ENCODE data around the gene MBNL1. TPM values are rescaled to one million over a fixed set of nuclear protein-coding genes. Genes with fewer than 3 reads are reported as not detected.

MBNL1 gene
- total RNA-seq, 5 donors from 2014 or later (not counting 1 experiment from before 2014, with no cell fraction given) = 408 to 705 (median 423) TPM

DNA sequence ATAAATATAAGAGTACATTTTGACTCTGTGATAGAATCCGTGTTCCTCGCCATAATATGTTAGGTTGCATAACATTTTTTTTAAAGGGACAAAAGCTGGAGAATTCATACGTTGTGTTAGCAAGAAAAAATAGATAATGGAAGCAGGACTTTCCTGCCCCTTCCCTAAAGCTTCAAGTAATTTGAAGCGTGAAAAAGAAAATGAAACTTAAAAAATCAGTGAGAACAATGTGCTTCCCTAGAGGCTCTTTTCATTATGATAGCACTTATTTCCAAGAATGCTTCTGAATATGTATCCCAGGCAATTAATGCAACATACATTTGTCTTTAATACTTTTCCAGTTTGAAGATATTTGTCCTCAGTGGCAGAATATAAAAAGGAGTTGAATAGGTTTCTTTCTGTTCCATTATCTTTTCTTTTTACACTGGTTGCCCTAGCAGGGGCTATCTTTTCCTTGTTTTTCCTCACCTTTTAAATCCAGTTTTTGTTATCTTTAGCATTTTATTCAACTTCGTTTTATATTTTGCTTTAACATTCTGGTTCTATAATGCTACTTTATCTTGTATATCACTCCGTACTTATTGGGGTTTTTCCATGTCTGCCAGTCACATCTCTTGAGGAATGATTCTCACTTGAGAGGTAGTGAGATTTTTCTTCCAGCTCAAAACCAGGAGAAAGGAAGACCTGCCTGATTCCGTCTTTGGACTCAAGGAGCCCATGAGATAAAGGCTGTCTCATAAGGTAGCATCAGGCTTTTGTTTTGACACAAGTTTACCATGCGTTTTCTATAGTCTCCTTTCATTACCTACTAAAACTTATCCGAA, 113.8 kb downstream of the MBNL1 start:
- DNase-seq = no peak
- Mint-ChIP-seq H3K9me3 (no peaks in the 10 kb centered on the region), H3K36me3 (peaks cover 29% of the 10 kb centered on the region), H3K4me3 (peak overlapping the region; percentile 60 to 78 (median 68)), H3K27ac (peak overlapping the region; percentile 85 to 88), H3K4me1 (peaks cover 88 to 90% (median 88%) of the 10 kb centered on the region in 3 donors), H3K27me3 (no peaks in the 10 kb centered on the region)
- Histone ChIP-seq H3K36me3 (ENCODE audit: control insufficient read depth in 2 of 2, extremely low read depth in 1 of 2, insufficient read depth in 1 of 2, low read length in 1 of 2) (peaks cover 0 to 4% of the 10 kb centered on the region in 2 donors), H3K27ac (ENCODE audit: low read length) (peak overlapping the region; percentile 21), H3K27me3 (replicated peaks in 1 of 2; ENCODE audit: control insufficient read depth in 2 of 2, extremely low read depth in 1 of 2, insufficient read depth in 2 of 2, low read length in 1 of 2) (no peaks in the 10 kb centered on the region), H3K9me3 (no peaks in the 10 kb centered on the region), H3K4me3 (ENCODE audit: control insufficient read depth in 1 of 2, extremely low read depth in 1 of 2, low read length in 1 of 2) (no peak overlapping the region), H3K4me1 (ENCODE audit: control insufficient read depth in 1 of 2, extremely low read depth in 1 of 2, insufficient read depth in 2 of 2, low read length in 2 of 2) (peaks cover 12 to 55% of the 10 kb centered on the region in 2 experiments)
- CTCF ChIA-PET = interaction anchor here (0.6 to 1.5 kb wide), 3 partner anchors 19 to 376 kb away, joined by 3 to 5 read pairs (median 4); no protein-coding TSS in a partner anchor
- WGBS (ENCODE audit: insufficient coverage) = 100% methylated on average over 1 of the region's 9 CpGs
- POLR2A ChIA-PET = interaction anchor here (0.6 to 1.2 kb wide), 5 partner anchors 12 to 139 kb away, joined by 3 to 4 read pairs (median 3); no protein-coding TSS in a partner anchor
- ATAC-seq (replicated peaks in 1 of 4) = peak in 1 of 4 experiments; percentile 33

GRCh38 chr3:152383136-152383606, 114.4 kb downstream of the MBNL1 start:
- peaks cover 88 to 89% (median 89%) of the 10 kb centered on the region in 3 donors for H3K4me1 Mint-ChIP-seq
- no peak overlapping the region for H3K4me3 ChIP-seq (ENCODE audit: control insufficient read depth in 1 of 2, extremely low read depth in 1 of 2, low read length in 1 of 2)

GRCh38 chr3:152384412-152384811, 115.7 kb downstream of the MBNL1 start:
- CTCF ChIA-PET = no interaction called here
- Histone ChIP-seq H3K4me3 (ENCODE audit: control insufficient read depth in 1 of 2, extremely low read depth in 1 of 2, low read length in 1 of 2) (no peak overlapping the region), H3K27me3 (replicated peaks in 1 of 2; ENCODE audit: control insufficient read depth in 2 of 2, extremely low read depth in 1 of 2, insufficient read depth in 2 of 2, low read length in 1 of 2) (no peaks in the 10 kb centered on the region), H3K4me1 (ENCODE audit: control insufficient read depth in 1 of 2, extremely low read depth in 1 of 2, insufficient read depth in 2 of 2, low read length in 2 of 2) (peaks cover 5 to 53% of the 10 kb centered on the region in 2 experiments), H3K9me3 (no peaks in the 10 kb centered on the region), H3K27ac (ENCODE audit: low read length) (peak overlapping the region; percentile 35), H3K36me3 (ENCODE audit: control insufficient read depth in 2 of 2, extremely low read depth in 1 of 2, insufficient read depth in 1 of 2, low read length in 1 of 2) (peaks cover 2 to 11% of the 10 kb centered on the region in 2 donors)
- Mint-ChIP-seq H3K9me3 (no peaks in the 10 kb centered on the region), H3K4me3 (no peak overlapping the region), H3K4me1 (peaks cover 90 to 92% (median 92%) of the 10 kb centered on the region in 3 donors), H3K36me3 (peaks cover 30% of the 10 kb centered on the region), H3K27ac (peak overlapping the region; percentile 22 to 61), H3K27me3 (no peaks in the 10 kb centered on the region)
- POLR2A ChIA-PET = no interaction called here
- ATAC-seq (replicated peaks in 1 of 4) = peak; percentile 21 to 59 (median 46)
- DNase-seq = peak in 1 of 35 experiments; percentile 34

More at GRCh38 chr3:152383136-152383606, 114.4 kb downstream of the MBNL1 start:
- no peaks in the 10 kb centered on the region for H3K27me3 ChIP-seq (replicated peaks in 1 of 2; ENCODE audit: control insufficient read depth in 2 of 2, extremely low read depth in 1 of 2, insufficient read depth in 2 of 2, low read length in 1 of 2)
- DNase-seq (no peak), ATAC-seq (replicated peaks in 1 of 4) (peak; percentile 24 to 46 (median 44))
- H3K4me3 Mint-ChIP-seq = peak overlapping the region; percentile 52 to 78 (median 68)
- H3K9me3 ChIP-seq = no peaks in the 10 kb centered on the region
- WGBS (ENCODE audit: insufficient coverage) = 88% methylated on average over 1 of the region's 1 CpG
- H3K36me3 Mint-ChIP-seq = peaks cover 27% of the 10 kb centered on the region
- peaks cover 0 to 4% of the 10 kb centered on the region in 2 donors for H3K36me3 ChIP-seq (ENCODE audit: control insufficient read depth in 2 of 2, extremely low read depth in 1 of 2, insufficient read depth in 1 of 2, low read length in 1 of 2)
- ChIA-PET CTCF (interaction anchor here (0.6 to 1.5 kb wide), 3 partner anchors 60 to 377 kb away, joined by 3 to 5 read pairs (median 3); no protein-coding TSS in a partner anchor), POLR2A (no interaction called here)
- H3K27ac ChIP-seq (ENCODE audit: low read length) = peak overlapping the region; percentile 21
- peak overlapping the region; percentile 85 to 88 for H3K27ac Mint-ChIP-seq
- no peaks in the 10 kb centered on the region for H3K27me3 Mint-ChIP-seq
- no peaks in the 10 kb centered on the region for H3K9me3 Mint-ChIP-seq
- H3K4me1 ChIP-seq (ENCODE audit: control insufficient read depth in 1 of 2, extremely low read depth in 1 of 2, insufficient read depth in 2 of 2, low read length in 2 of 2) = peaks cover 9 to 55% of the 10 kb centered on the region in 2 experiments

GRCh38 chr3:152385761-152386160, 117.0 kb downstream of the MBNL1 start:
- peaks cover 82 to 86% (median 85%) of the 10 kb centered on the region in 3 donors for H3K4me1 Mint-ChIP-seq
- peak overlapping the region in 1 of 3 donors; percentile 24 for H3K4me3 Mint-ChIP-seq
- no peak for DNase-seq
- no CpG with 5 or more reads among the region's 1 CpG for WGBS (ENCODE audit: insufficient coverage)
- peaks cover 5 to 17% of the 10 kb centered on the region in 2 donors for H3K36me3 ChIP-seq (ENCODE audit: control insufficient read depth in 2 of 2, extremely low read depth in 1 of 2, insufficient read depth in 1 of 2, low read length in 1 of 2)
- CTCF ChIA-PET = no interaction called here
- POLR2A ChIA-PET = interaction anchor here in 1 of 2 donors (0.7 kb wide), 1 partner anchor 67 kb away, joined by 4 read pairs; no protein-coding TSS in a partner anchor
- peaks cover 24% of the 10 kb centered on the region for H3K36me3 Mint-ChIP-seq
- H3K9me3 ChIP-seq = no peaks in the 10 kb centered on the region
- no peaks in the 10 kb centered on the region for H3K27me3 ChIP-seq (replicated peaks in 1 of 2; ENCODE audit: control insufficient read depth in 2 of 2, extremely low read depth in 1 of 2, insufficient read depth in 2 of 2, low read length in 1 of 2)
- no peak overlapping the region for H3K4me3 ChIP-seq (ENCODE audit: control insufficient read depth in 1 of 2, extremely low read depth in 1 of 2, low read length in 1 of 2)
- no peaks in the 10 kb centered on the region for H3K27me3 Mint-ChIP-seq
- H3K27ac ChIP-seq (ENCODE audit: low read length) = no peak overlapping the region
- no peak for ATAC-seq (replicated peaks in 1 of 4)
- H3K9me3 Mint-ChIP-seq = no peaks in the 10 kb centered on the region
- H3K27ac Mint-ChIP-seq = peak overlapping the region; percentile 31 to 77
- peaks cover 7 to 54% of the 10 kb centered on the region in 2 experiments for H3K4me1 ChIP-seq (ENCODE audit: control insufficient read depth in 1 of 2, extremely low read depth in 1 of 2, insufficient read depth in 2 of 2, low read length in 2 of 2)

GRCh38 chr3:152386208-152386607, 117.5 kb downstream of the MBNL1 start:
- ATAC-seq (replicated peaks in 1 of 4) = no peak

GRCh38 chr3:152388631-152389030, 119.9 kb downstream of the MBNL1 start:
- Histone ChIP-seq H3K27me3 (replicated peaks in 1 of 2; ENCODE audit: control insufficient read depth in 2 of 2, extremely low read depth in 1 of 2, insufficient read depth in 2 of 2, low read length in 1 of 2) (no peaks in the 10 kb centered on the region), H3K36me3 (ENCODE audit: control insufficient read depth in 2 of 2, extremely low read depth in 1 of 2, insufficient read depth in 1 of 2, low read length in 1 of 2) (peaks cover 5 to 16% of the 10 kb centered on the region in 2 donors), H3K9me3 (no peaks in the 10 kb centered on the region), H3K27ac (ENCODE audit: low read length) (no peak overlapping the region), H3K4me1 (ENCODE audit: control insufficient read depth in 1 of 2, extremely low read depth in 1 of 2, insufficient read depth in 2 of 2, low read length in 2 of 2) (peaks cover 3 to 32% of the 10 kb centered on the region in 2 experiments), H3K4me3 (ENCODE audit: control insufficient read depth in 1 of 2, extremely low read depth in 1 of 2, low read length in 1 of 2) (no peak overlapping the region)
- Mint-ChIP-seq H3K27ac (peak overlapping the region; percentile 3 to 9), H3K4me3 (peak overlapping the region in 1 of 3 donors; percentile 3), H3K27me3 (no peaks in the 10 kb centered on the region), H3K36me3 (peaks cover 33% of the 10 kb centered on the region), H3K4me1 (peaks cover 83 to 87% (median 84%) of the 10 kb centered on the region in 3 donors), H3K9me3 (no peaks in the 10 kb centered on the region)
- ChIA-PET POLR2A (interaction anchor here in 1 of 2 donors (0.8 to 0.9 kb wide), 2 partner anchors 15 to 104 kb away, joined by 3 to 7 read pairs; no protein-coding TSS in a partner anchor), CTCF (interaction anchor here in 1 of 2 donors (0.6 kb wide), 1 partner anchor 1446 kb away, joined by 4 read pairs; no protein-coding TSS in a partner anchor)
- ATAC-seq (replicated peaks in 1 of 4) = no peak
- no CpG with 5 or more reads among the region's 1 CpG for WGBS (ENCODE audit: insufficient coverage)
- DNase-seq = no peak

More at GRCh38 chr3:152386208-152386607, 117.5 kb downstream of the MBNL1 start:
- H3K36me3 Mint-ChIP-seq = peaks cover 27% of the 10 kb centered on the region
- H3K36me3 ChIP-seq (ENCODE audit: control insufficient read depth in 2 of 2, extremely low read depth in 1 of 2, insufficient read depth in 1 of 2, low read length in 1 of 2) = peaks cover 5 to 17% of the 10 kb centered on the region in 2 donors
- H3K4me3 Mint-ChIP-seq = peak overlapping the region in 1 of 3 donors; percentile 24
- peak overlapping the region; percentile 31 for H3K27ac ChIP-seq (ENCODE audit: low read length)
- H3K9me3 Mint-ChIP-seq = no peaks in the 10 kb centered on the region
- peaks cover 82 to 86% (median 85%) of the 10 kb centered on the region in 3 donors for H3K4me1 Mint-ChIP-seq
- ChIA-PET CTCF (no interaction called here), POLR2A (interaction anchor here in 1 of 2 donors (0.7 kb wide), 1 partner anchor 67 kb away, joined by 4 read pairs; no protein-coding TSS in a partner anchor)
- peaks cover 8 to 52% of the 10 kb centered on the region in 2 experiments for H3K4me1 ChIP-seq (ENCODE audit: control insufficient read depth in 1 of 2, extremely low read depth in 1 of 2, insufficient read depth in 2 of 2, low read length in 2 of 2)
- no peak overlapping the region for H3K4me3 ChIP-seq (ENCODE audit: control insufficient read depth in 1 of 2, extremely low read depth in 1 of 2, low read length in 1 of 2)
- H3K27me3 Mint-ChIP-seq = no peaks in the 10 kb centered on the region
- H3K27me3 ChIP-seq (replicated peaks in 1 of 2; ENCODE audit: control insufficient read depth in 2 of 2, extremely low read depth in 1 of 2, insufficient read depth in 2 of 2, low read length in 1 of 2) = no peaks in the 10 kb centered on the region
- H3K27ac Mint-ChIP-seq = peak overlapping the region; percentile 31 to 77
- no peak for DNase-seq
- no peaks in the 10 kb centered on the region for H3K9me3 ChIP-seq
